ENCODE results near the gene POLE4. TPM values are rescaled to one million over a fixed set of nuclear protein-coding genes. Genes with fewer than 3 reads are reported as not detected.

POLE4 gene, protein sequence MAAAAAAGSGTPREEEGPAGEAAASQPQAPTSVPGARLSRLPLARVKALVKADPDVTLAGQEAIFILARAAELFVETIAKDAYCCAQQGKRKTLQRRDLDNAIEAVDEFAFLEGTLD
- total RNA-seq (10 to 100 TPM; 28.0 to 37.8 TPM), polyA plus RNA-seq (ENCODE audit: insufficient read depth, low read depth, low replicate concordance) (66.1 TPM)
- long read RNA-seq, donor 1, transcript POLE4-205 (4 exons, 1,248 nt) = major isoform, 64 of 77 reads
- long read RNA-seq, donor 1, partial matches to known transcripts = 11 of 77 reads
- long read RNA-seq, donor 1, other reads (novel, unspliced or antisense) = 0 of 77 reads
- long read RNA-seq, donor 2, transcript POLE4-205 (4 exons, 1,248 nt) = major isoform, 25 of 33 reads
- long read RNA-seq, donor 2, partial matches to known transcripts = 7 of 33 reads
- long read RNA-seq, donor 2, other reads (novel, unspliced or antisense) = 0 of 33 reads

DNA sequence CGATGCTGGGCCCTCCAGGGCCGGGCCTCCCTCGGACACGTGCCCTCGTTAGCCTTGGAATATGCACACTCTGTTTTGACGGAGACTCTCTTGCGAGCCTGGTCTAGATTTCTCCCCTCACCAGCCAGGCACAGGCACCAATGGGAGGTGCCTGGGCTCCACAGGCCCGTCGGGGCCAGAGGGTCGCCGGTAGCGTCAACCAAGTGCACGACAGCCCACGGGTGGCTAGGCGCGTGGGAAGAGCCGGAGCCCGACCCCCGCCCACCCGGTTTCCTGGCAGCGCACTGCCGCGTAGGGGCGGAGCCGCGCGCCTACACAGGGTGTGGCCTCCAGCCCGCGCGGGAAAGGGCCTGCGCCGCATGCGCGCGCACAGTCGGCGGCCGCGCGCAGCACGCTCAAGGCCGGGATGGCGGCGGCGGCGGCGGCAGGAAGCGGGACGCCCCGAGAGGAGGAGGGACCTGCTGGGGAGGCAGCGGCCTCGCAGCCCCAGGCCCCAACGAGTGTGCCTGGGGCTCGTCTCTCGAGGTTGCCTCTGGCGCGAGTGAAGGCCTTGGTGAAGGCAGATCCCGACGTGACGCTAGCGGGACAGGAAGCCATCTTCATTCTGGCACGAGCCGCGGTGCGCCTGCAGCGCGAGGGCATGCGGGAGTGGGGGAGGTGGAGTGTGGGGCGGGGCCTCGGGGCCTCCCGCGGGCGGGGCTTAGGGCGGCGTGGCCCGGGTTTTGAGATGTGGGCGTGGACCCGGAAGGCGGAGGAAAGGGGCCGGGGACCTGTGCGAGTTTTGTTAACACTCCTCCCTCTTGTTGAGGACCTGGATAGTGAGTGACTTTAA lies at the start of gene POLE4:
Gene POLE4 (plus strand): TSS at position 370 of the 832 bp plus-strand sequence. CDS start 37 bp downstream, at position 407.
- Histone ChIP-seq H3K4me3 (peak within 1 kb of the TSS; percentile 69 to 80), H3K4me1 (peaks cover 6% of the 10 kb centered on the region), H3K27ac (peak within 1 kb of the TSS; percentile 93 to 96), H3K27me3 (no peaks in the 10 kb centered on the region), H3K36me3 (ENCODE audit: low read depth, missing control alignments) (no peaks in the 10 kb centered on the region), H3K9me3 (no peaks in the 10 kb centered on the region)
- 0 to 1% methylated on average over 48 to 71 of the region's 81 CpGs for WGBS, 2 donors
- TF ChIP-seq, protein P1, sequence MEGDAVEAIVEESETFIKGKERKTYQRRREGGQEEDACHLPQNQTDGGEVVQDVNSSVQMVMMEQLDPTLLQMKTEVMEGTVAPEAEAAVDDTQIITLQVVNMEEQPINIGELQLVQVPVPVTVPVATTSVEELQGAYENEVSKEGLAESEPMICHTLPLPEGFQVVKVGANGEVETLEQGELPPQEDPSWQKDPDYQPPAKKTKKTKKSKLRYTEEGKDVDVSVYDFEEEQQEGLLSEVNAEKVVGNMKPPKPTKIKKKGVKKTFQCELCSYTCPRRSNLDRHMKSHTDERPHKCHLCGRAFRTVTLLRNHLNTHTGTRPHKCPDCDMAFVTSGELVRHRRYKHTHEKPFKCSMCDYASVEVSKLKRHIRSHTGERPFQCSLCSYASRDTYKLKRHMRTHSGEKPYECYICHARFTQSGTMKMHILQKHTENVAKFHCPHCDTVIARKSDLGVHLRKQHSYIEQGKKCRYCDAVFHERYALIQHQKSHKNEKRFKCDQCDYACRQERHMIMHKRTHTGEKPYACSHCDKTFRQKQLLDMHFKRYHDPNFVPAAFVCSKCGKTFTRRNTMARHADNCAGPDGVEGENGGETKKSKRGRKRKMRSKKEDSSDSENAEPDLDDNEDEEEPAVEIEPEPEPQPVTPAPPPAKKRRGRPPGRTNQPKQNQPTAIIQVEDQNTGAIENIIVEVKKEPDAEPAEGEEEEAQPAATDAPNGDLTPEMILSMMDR (IDR thresholded peaks at IDR 0.05) = no peak
- TF ChIP-seq POLR2A (IDR thresholded peaks at IDR 0.05) = peak; percentile 28
- intact Hi-C loops (cut with DNase I; ENCODE audit: low total_unique reads) = no loop called here
- DNase-seq = peak; percentile 96

DNA sequence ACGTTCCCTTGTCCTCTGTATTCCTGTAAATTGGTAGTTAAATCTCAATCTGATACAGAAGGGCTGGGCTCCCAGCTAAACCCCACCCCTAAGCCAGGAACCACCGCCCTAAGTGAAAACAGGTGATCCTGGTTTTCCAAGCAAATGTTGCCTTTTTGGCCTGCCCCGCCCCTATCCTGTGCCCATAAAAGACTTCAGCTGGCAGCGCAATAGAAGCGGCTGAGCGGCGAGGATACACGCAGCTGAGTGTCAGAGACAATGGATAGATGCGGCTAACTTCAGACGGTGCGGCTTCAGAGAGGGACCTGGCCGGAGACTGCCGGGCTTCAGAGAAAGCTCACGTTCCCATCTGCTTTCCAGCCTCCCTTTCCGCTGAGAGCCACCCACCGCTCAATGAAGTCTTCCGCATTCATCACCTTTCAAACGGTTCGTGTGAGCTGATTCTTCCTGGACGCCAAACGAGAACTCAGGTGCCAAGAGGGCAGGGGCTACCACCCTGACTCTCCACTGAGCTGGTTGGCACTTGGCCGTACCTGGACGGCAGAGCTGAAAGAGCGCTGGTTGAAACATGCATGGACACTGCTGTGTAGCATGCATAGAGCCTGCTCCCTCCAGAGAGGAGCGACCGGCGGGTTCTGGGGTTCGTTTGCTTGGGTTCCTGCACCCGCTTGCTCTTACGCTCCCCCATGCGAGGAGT lies 49.5 kb upstream of the POLE4 start:
- Histone ChIP-seq H3K36me3 (ENCODE audit: low read depth, missing control alignments) (no peaks in the 10 kb centered on the region), H3K9me3 (no peaks in the 10 kb centered on the region), H3K27me3 (no peaks in the 10 kb centered on the region), H3K27ac (no peak overlapping the region), H3K4me1 (no peaks in the 10 kb centered on the region), H3K4me3 (peak overlapping the region in 1 of 2 donors; percentile 15)
- 30 to 33% methylated on average over 20 to 31 of the region's 31 CpGs for WGBS, 2 donors
- TF ChIP-seq POLR2A (IDR thresholded peaks at IDR 0.05) = no peak
- TF ChIP-seq, protein P1 (IDR thresholded peaks at IDR 0.05) = no peak
- intact Hi-C loops (cut with DNase I; ENCODE audit: low total_unique reads) = no loop called here
- no peak for DNase-seq

DNA sequence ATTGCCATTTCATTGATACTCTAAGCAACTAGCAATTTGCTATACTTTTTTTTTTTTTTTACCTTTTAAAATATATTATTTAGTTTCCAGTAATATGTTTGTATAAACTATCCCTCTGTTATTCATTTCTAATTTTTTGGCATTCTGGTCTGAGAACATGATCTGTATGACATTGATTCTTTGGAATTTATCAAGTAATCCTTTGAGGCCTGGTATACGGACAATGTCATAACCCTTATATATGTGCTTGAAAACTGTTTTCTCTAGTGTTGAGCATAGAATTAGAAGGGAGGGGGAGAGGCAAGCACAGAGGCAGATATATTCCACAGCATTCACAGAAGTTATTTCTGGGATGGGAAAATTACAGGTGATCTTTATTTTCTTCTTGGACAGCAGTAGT lies 48.2 kb upstream of the POLE4 start:
- 95 to 96% methylated on average over 1 of the region's 1 CpG for WGBS, 2 donors

DNA sequence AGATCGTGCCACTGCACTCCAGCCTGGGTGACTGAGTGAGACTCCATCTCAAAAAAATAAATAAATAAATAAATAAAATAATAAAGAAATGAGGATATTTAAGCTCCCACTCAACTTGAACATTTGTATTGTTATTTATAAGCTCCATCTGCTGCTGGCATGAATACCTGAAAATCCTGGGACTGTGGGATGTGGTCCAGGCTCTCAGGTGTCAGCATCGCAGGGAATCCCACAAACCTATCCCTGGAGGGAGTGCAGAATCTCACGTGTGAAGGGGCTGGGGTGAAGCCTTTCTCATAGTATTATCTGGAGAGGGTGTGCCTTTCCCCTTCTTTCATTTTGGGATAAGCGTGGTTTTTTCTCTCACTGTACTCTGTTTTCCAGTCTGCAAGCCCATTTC lies 47.4 kb upstream of the POLE4 start:
- Histone ChIP-seq H3K9me3 (no peaks in the 10 kb centered on the region), H3K4me3 (no peak overlapping the region), H3K27ac (no peak overlapping the region), H3K36me3 (ENCODE audit: low read depth, missing control alignments) (no peaks in the 10 kb centered on the region), H3K27me3 (no peaks in the 10 kb centered on the region), H3K4me1 (no peaks in the 10 kb centered on the region)
- 59 to 65% methylated on average over 4 of the region's 4 CpGs for WGBS, 2 donors
- TF ChIP-seq POLR2A (IDR thresholded peaks at IDR 0.05) = no peak
- TF ChIP-seq, protein P1 (IDR thresholded peaks at IDR 0.05) = no peak
- DNase-seq = no peak
- intact Hi-C loops (cut with DNase I; ENCODE audit: low total_unique reads) = loop anchor here (5.0 kb wide), 1 partner anchor 491 kb away; no protein-coding TSS in a partner anchor

More for the DNA sequence above, 48.2 kb upstream of the POLE4 start:
- TF ChIP-seq, protein P1 (IDR thresholded peaks at IDR 0.05) = no peak
- no peak for TF ChIP-seq POLR2A (IDR thresholded peaks at IDR 0.05)
- intact Hi-C loops (cut with DNase I; ENCODE audit: low total_unique reads) = loop anchor here (5.0 kb wide), 1 partner anchor 492 kb away; no protein-coding TSS in a partner anchor
- Histone ChIP-seq H3K4me1 (no peaks in the 10 kb centered on the region), H3K9me3 (no peaks in the 10 kb centered on the region), H3K4me3 (no peak overlapping the region), H3K27me3 (no peaks in the 10 kb centered on the region), H3K27ac (no peak overlapping the region), H3K36me3 (ENCODE audit: low read depth, missing control alignments) (no peaks in the 10 kb centered on the region)
- DNase-seq = no peak

Measured in testis (tissue), 5 donors.